ENCODE data around the gene CLCN5. TPM values are rescaled to one million over a fixed set of nuclear protein-coding genes. Genes with fewer than 3 reads are reported as not detected.
A peak's percentile ranks its signal among the peaks of the same experiment; 100 is the strongest.

The CLCN5 gene
- total and polyA plus RNA-seq, 2 experiments from 2014 or later, result 3.7 to 13.6 TPM

- Histone ChIP-seq H3K27me3 (ENCODE audit: insufficient read depth) (0 out of 2 replicates have a peak, but pooled peaks cover 2% of the 10 kb centered on the region), H3K4me3 (no peak overlapping the region), H3K9me2 (ENCODE audit: insufficient read depth) (no peaks in the 10 kb centered on the region), H3F3A (replicated peaks; ENCODE audit: low read depth) (no peaks in the 10 kb centered on the region), H4K20me1 (replicated peaks; ENCODE audit: insufficient read depth) (no peaks in the 10 kb centered on the region), H3K4me1 (ENCODE audit: insufficient read depth) (no peaks in the 10 kb centered on the region; the same call in 1 of the 2 replicates), H3K27ac (ENCODE audit: low read depth) (no peak overlapping the region), H3K36me3 (ENCODE audit: insufficient read depth) (no peaks in the 10 kb centered on the region), H2AFZ (no peak overlapping the region), H3K4me2 (peak overlapping the region; percentile 76), H3K79me2 (replicated peaks; ENCODE audit: insufficient read depth) (no peaks in the 10 kb centered on the region)
- Mint-ChIP-seq H3K27me3 (ENCODE audit: insufficient read depth, low read depth, poor library complexity) (peaks cover 2% of the 10 kb centered on the region), H3K4me1 (peaks cover 12% of the 10 kb centered on the region; the same call in 2 of the 3 replicates), H3K4me3 (peak overlapping the region; percentile 81; the same call in 2 of the 3 replicates), H3K9me3 (no peaks in the 10 kb centered on the region), H3K36me3 (ENCODE audit: low read depth) (peaks cover 4% of the 10 kb centered on the region; the same call in 2 of the 3 replicates), H3K27ac (no peak overlapping the region)
- DNase-seq (ENCODE audit: low spot score) (no peak), ATAC-seq (no peak)
- TF ChIP-seq ZNF462 (CRISPR knock-in tag; IDR thresholded peaks at IDR 0.05) (no peak), STAT1 (IDR thresholded peaks at IDR 0.05; ENCODE audit: unreplicated experiment) (no peak), NANOG (IDR thresholded peaks at IDR 0.05; ENCODE audit: borderline replicate concordance) (no peak), REST (IDR thresholded peaks at IDR 0.05; ENCODE audit: unreplicated experiment) (no peak), JUNB (IDR thresholded peaks at IDR 0.05; ENCODE audit: unreplicated experiment) (no peak), ZNF331 (CRISPR knock-in tag; IDR thresholded peaks at IDR 0.05; ENCODE audit: low read depth) (no peak), EZH2phosphoT487 (IDR thresholded peaks at IDR 0.05; ENCODE audit: unreplicated experiment) (no peak)
Observed at GRCh38 chrX:49880668-49881067, 41.7 kb upstream of the CLCN5 start.
